Mucosa of gallbladder (tissue), 1 donor: ENCODE data around the gene ABCA2. TPM values are rescaled to one million over a fixed set of nuclear protein-coding genes. Genes with fewer than 3 reads are reported as not detected.
"Not testable (repeated sequence)": the region's sequence is repeated elsewhere in the genome, so short reads cannot be mapped to it uniquely, and the experiment has no call there.

Experiments
- DNase-seq: peaks from one replicate; pipeline ENCODE4 v3.0.0-alpha.2; 2020; ENCODE audit warnings: low spot score
- total RNA-seq: library from RNA; stranded (reverse); gene quantifications from one replicate; pipeline ENCODE4 v1.2.1, GENCODE V29; 2021
- donor health status: DM: no; HTN: no; CAD: no.

Gene ABCA2
- total RNA-seq, 1 donor from 2014 or later: 298 TPM

GRCh38 chr9:137064027-137064879, 36.2 kb upstream of the ABCA2 start:
- peak; percentile 59 for DNase-seq

GRCh38 chr9:137063311-137064026, 35.4 kb upstream of the ABCA2 start:
- DNase-seq: no peak

GRCh38 chr9:137062798-137063197, 34.8 kb upstream of the ABCA2 start:
- DNase-seq: not testable (repeated sequence)

- DNase-seq: no peak
Measured at GRCh38 chr9:137062384-137062783, 34.3 kb upstream of the ABCA2 start.

GRCh38 chr9:137058521-137059234, 30.6 kb upstream of the ABCA2 start:
- no peak for DNase-seq

- no peak for DNase-seq
Measured at GRCh38 chr9:137057545-137057944, 29.5 kb upstream of the ABCA2 start.

GRCh38 chr9:137056739-137057415, 28.8 kb upstream of the ABCA2 start:
- no peak for DNase-seq

GRCh38 chr9:137055385-137056364, 27.6 kb upstream of the ABCA2 start:
- peak; percentile 94 for DNase-seq

GRCh38 chr9:137054932-137055384, 26.9 kb upstream of the ABCA2 start:
- no peak for DNase-seq

GRCh38 chr9:137053944-137054931, 26.2 kb upstream of the ABCA2 start, which contains the start of gene ENTPD2:
Gene ENTPD2, minus strand, starts transcription at chr9:137054061. Its CDS starts 64 bp downstream, at chr9:137053997.
- DNase-seq: peak; percentile 60

- DNase-seq: no peak
Measured at GRCh38 chr9:137052998-137053943, 25.2 kb upstream of the ABCA2 start.

- DNase-seq: no peak
Measured at GRCh38 chr9:137052293-137052692, 24.3 kb upstream of the ABCA2 start.

- DNase-seq: no peak
Measured at GRCh38 chr9:137051145-137051724, 23.2 kb upstream of the ABCA2 start.

- no peak for DNase-seq
Measured at GRCh38 chr9:137050570-137050969, 22.5 kb upstream of the ABCA2 start.

- peak; percentile 69 for DNase-seq
Measured at GRCh38 chr9:137049544-137050449, 21.8 kb upstream of the ABCA2 start.
